Neuronal stem cell (in vitro differentiated cells): ENCODE measurements around the gene NOMO2.
"Not testable (repeated sequence)": the region's sequence is repeated elsewhere in the genome, so short reads cannot be mapped to it uniquely, and the experiment has no call there.

Experiments used
- DNase-seq: peaks from one replicate; pipeline ENCODE4 v3.0.0-alpha.2; 2013; ENCODE audit warnings: low spot score
- H2AFZ ChIP-seq: one replicate; pipeline ENCODE4 v1.6.1; 2013; ENCODE audit warnings: mild to moderate bottlenecking, low read length, inconsistent platforms
- H2AK5ac ChIP-seq: 2 replicates; pipeline ENCODE4 v1.6.1; 2013; ENCODE audit warnings: low read depth, mild to moderate bottlenecking, inconsistent platforms, low read length, moderate library complexity, mixed read lengths
- H2BK120ac ChIP-seq: 2 replicates; pipeline ENCODE4 v1.6.1; 2013; ENCODE audit warnings: low read depth, mild to moderate bottlenecking, inconsistent platforms, low read length, moderate library complexity, mixed read lengths
- H2BK12ac ChIP-seq: one replicate; pipeline ENCODE4 v1.6.1; 2013; ENCODE audit warnings: low read length, inconsistent platforms
- H2BK15ac ChIP-seq: 2 replicates; pipeline ENCODE4 v1.6.1; 2013; ENCODE audit warnings: mild to moderate bottlenecking, low read length, inconsistent platforms, mixed read lengths
- H2BK5ac ChIP-seq: one replicate; pipeline ENCODE4 v1.6.1; 2013; ENCODE audit warnings: inconsistent platforms, mild to moderate bottlenecking, low read length, moderate library complexity
- H3K14ac ChIP-seq: one replicate; pipeline ENCODE4 v1.6.1; 2013; ENCODE audit warnings: low read length, inconsistent platforms
- H3K18ac ChIP-seq: 2 replicates; pipeline ENCODE4 v1.6.1; 2013; ENCODE audit warnings: low read length, inconsistent platforms
- H3K23ac ChIP-seq: 2 replicates; pipeline ENCODE4 v1.6.1; 2013; ENCODE audit warnings: low read depth, mild to moderate bottlenecking, mixed read lengths, low read length, inconsistent platforms; ENCODE audit not compliant: poor library complexity
- H3K27ac ChIP-seq: replicated peaks from 3 replicates; pipeline ENCODE4 v1.5.1; 2013; ENCODE audit warnings: low read length, inconsistent platforms
- H3K27me3 ChIP-seq, 3 experiments: 2 replicates each; pipeline ENCODE4 v1.6.1; 2013; ENCODE audit warnings: low read length in 3 of 3, mild to moderate bottlenecking in 2 of 3, inconsistent platforms in 1 of 3, low read depth in 1 of 3, mixed read lengths in 1 of 3, moderate library complexity in 1 of 3; ENCODE audit not compliant: control insufficient read depth in 3 of 3, insufficient read depth in 3 of 3
- H3K36me3 ChIP-seq, 2 donors: replicated peaks in 1 of 2; 2 replicates each; pipeline ENCODE4 v1.6.1; 2013; ENCODE audit warnings: low read length in 2 of 2; ENCODE audit not compliant: control insufficient read depth in 2 of 2, insufficient read depth in 2 of 2
- H3K4ac ChIP-seq: 2 replicates; pipeline ENCODE4 v1.6.1; 2013; ENCODE audit warnings: inconsistent platforms, mild to moderate bottlenecking, low read length, moderate library complexity
- H3K4me1 ChIP-seq, 2 donors: 1 replicate in 1 of 2; 2 replicates in 1 of 2; pipeline ENCODE4 v1.6.1; 2013; ENCODE audit warnings: low read length in 2 of 2, low read depth in 1 of 2; ENCODE audit not compliant: control insufficient read depth in 2 of 2, insufficient read depth in 1 of 2
- H3K4me2 ChIP-seq: one replicate; pipeline ENCODE4 v1.6.1; 2013; ENCODE audit warnings: mild to moderate bottlenecking, low read length, inconsistent platforms; ENCODE audit not compliant: insufficient read depth, poor library complexity, severe bottlenecking
- H3K4me3 ChIP-seq, 2 donors: 2 replicates each; pipeline ENCODE4 v1.5.1; 2013; ENCODE audit warnings: low read length in 2 of 2, mild to moderate bottlenecking in 2 of 2, inconsistent platforms in 1 of 2, moderate library complexity in 1 of 2
- H3K79me1 ChIP-seq: one replicate; pipeline ENCODE4 v1.6.1; 2013; ENCODE audit warnings: low read depth, mild to moderate bottlenecking, inconsistent platforms, low read length, moderate library complexity
- H3K9ac ChIP-seq: one replicate; pipeline ENCODE4 v1.6.1; 2013; ENCODE audit warnings: mild to moderate bottlenecking, low read depth, low read length, inconsistent platforms; ENCODE audit not compliant: poor library complexity
- H3K9me3 ChIP-seq, 2 donors: replicated peaks in 1 of 2; 2 replicates each; pipeline versions ENCODE3 to v1.6.1; 2013; ENCODE audit warnings: low read length in 2 of 2, mild to moderate bottlenecking in 2 of 2, inconsistent platforms in 1 of 2, low read depth in 1 of 2, mixed read lengths in 1 of 2, moderate library complexity in 1 of 2; ENCODE audit not compliant: control insufficient read depth in 2 of 2, insufficient read depth in 1 of 2
- H4K8ac ChIP-seq: one replicate; pipeline ENCODE4 v1.6.1; 2013; ENCODE audit warnings: low read depth, mild to moderate bottlenecking, inconsistent platforms, low read length, moderate library complexity
- H4K91ac ChIP-seq: one replicate; pipeline ENCODE4 v1.6.1; 2013; ENCODE audit warnings: low read length, low read depth, mild to moderate bottlenecking, inconsistent platforms; ENCODE audit not compliant: poor library complexity
- WGBS, 2 donors: extraction: QIAGEN DNeasy Blood & Tissue Kit; methylation state at CpG; one replicate each; pipeline ENCODE4 v1.1.7; 2013; ENCODE audit warnings: missing lambda C conversion rate in 2 of 2, mixed read lengths in 1 of 2; ENCODE audit not compliant: insufficient read length in 2 of 2, insufficient replicate concordance in 1 of 2; ENCODE audit errors: extremely low coverage in 2 of 2; 5-methylcytosine and 5-hydroxymethylcytosine counted together

Gene NOMO2

DNA sequence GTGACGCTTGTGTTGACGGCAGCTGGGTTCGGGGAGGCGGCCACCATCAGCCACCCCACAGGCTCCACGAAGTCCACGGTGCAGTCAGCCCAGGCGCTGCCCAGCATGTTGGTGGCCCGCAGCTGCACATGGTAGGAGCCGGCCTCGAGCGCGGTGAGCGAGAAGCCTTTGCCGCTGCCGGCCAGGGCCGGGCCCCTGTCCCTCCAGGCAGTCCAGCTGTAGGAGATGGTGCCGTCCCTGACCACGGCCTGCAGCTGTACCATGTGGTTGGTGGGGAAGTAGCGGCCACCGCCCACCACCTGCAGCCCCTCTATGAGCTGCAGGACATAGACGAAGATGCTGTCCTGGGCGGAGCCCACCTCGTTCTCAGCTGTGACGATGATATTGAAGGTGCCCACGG is 175.4 kb downstream of the NOMO2 start:
- not testable (repeated sequence) for H3K14ac ChIP-seq, H4K8ac ChIP-seq, H3K4me1 ChIP-seq, H2BK120ac ChIP-seq, H2BK5ac ChIP-seq, H3K4ac ChIP-seq, DNase-seq, H3K4me3 ChIP-seq, H3K4me2 ChIP-seq, H2BK12ac ChIP-seq, H2AFZ ChIP-seq, H3K23ac ChIP-seq, H3K27ac ChIP-seq, H2AK5ac ChIP-seq, H3K36me3 ChIP-seq, H3K18ac ChIP-seq, H4K91ac ChIP-seq, H3K9me3 ChIP-seq, H3K27me3 ChIP-seq, H3K79me1 ChIP-seq, H2BK15ac ChIP-seq, H3K9ac ChIP-seq
- WGBS, 2 donors = no CpG with 5 or more reads among the region's 25 CpGs

DNA sequence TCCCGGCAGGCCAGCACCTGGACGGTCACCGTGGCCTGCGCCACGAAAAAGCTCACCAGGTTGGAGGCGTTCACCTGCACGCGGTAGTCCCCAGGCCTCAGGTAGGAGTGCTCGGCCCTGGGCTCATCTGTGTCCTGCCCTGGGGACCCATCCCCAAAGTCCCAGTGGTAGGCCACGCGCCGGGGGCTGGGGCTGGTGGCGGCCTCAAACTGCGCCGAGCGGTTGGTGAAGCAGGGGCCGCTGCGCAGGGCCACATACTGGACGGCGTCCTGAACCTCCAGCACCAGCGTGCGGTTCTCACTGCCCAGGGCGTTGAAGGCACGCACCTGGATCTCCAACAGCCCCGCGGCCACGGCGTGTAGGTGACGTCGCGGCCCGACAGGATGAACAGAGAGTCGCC is 176.6 kb downstream of the NOMO2 start:
- H3K14ac ChIP-seq, H4K8ac ChIP-seq, H3K4me3 ChIP-seq, DNase-seq, H3K9ac ChIP-seq, H4K91ac ChIP-seq, H3K4ac ChIP-seq, H2BK12ac ChIP-seq, H2AFZ ChIP-seq, H2AK5ac ChIP-seq, H3K27ac ChIP-seq, H2BK5ac ChIP-seq, H3K9me3 ChIP-seq, H3K36me3 ChIP-seq, H3K18ac ChIP-seq, H3K4me1 ChIP-seq, H3K27me3 ChIP-seq, H3K23ac ChIP-seq, H2BK15ac ChIP-seq, H3K79me1 ChIP-seq, H3K4me2 ChIP-seq, H2BK120ac ChIP-seq: not testable (repeated sequence)
- WGBS, 2 donors = no CpG with 5 or more reads among the region's 33 CpGs

DNA sequence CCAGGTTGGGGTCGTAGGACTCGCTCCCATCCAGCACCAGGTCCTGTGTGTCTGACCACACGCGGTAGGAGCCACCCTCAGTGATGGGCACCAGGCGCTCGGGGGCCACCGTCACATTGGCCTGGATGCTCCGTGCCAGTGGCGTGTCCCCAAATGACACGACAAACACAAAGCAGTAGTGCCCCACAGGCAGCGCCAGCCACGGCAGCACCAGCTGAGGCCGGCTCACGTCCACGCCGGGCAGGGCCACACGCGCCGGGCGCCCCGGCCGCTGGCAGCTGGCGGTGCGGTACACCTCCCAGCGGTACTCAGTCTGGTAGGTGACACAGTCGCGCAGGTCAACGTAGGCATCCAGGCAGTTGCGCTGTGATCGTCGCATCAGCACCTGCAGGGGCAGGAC is 177.0 kb downstream of the NOMO2 start:
- not testable (repeated sequence) for DNase-seq, H2BK15ac ChIP-seq, H3K14ac ChIP-seq, H4K91ac ChIP-seq, H3K4ac ChIP-seq, H3K36me3 ChIP-seq, H2BK12ac ChIP-seq, H3K4me3 ChIP-seq, H3K27me3 ChIP-seq, H3K23ac ChIP-seq, H2BK120ac ChIP-seq, H2BK5ac ChIP-seq, H3K9ac ChIP-seq, H2AK5ac ChIP-seq, H3K27ac ChIP-seq, H4K8ac ChIP-seq, H2AFZ ChIP-seq, H3K79me1 ChIP-seq, H3K4me1 ChIP-seq, H3K18ac ChIP-seq, H3K9me3 ChIP-seq, H3K4me2 ChIP-seq
- no CpG with 5 or more reads among the region's 31 CpGs for WGBS, 2 donors

GRCh38 chr16:18384098-18384636 is 177.7 kb downstream of the NOMO2 start:
- WGBS, 2 donors = no CpG with 5 or more reads among the region's 25 CpGs

More at GRCh38 chr16:18384098-18384636, 177.7 kb downstream of the NOMO2 start:
- not testable (repeated sequence) for H3K4me1 ChIP-seq, H3K4ac ChIP-seq, H4K8ac ChIP-seq, H3K27me3 ChIP-seq, H3K23ac ChIP-seq, H3K79me1 ChIP-seq, H3K14ac ChIP-seq, H2BK15ac ChIP-seq, H3K4me2 ChIP-seq, DNase-seq, H3K9me3 ChIP-seq, H2BK120ac ChIP-seq, H4K91ac ChIP-seq, H3K36me3 ChIP-seq, H3K27ac ChIP-seq, H3K18ac ChIP-seq, H3K4me3 ChIP-seq, H3K9ac ChIP-seq, H2AFZ ChIP-seq, H2BK5ac ChIP-seq, H2AK5ac ChIP-seq, H2BK12ac ChIP-seq
